Mucosa of descending colon (tissue), 3 donors: ENCODE data around the gene KRT4. TPM values are rescaled to one million over a fixed set of nuclear protein-coding genes. Genes with fewer than 3 reads are reported as not detected.

Experiments used
- ATAC-seq: fragments of 200-7000 bp; cut with Tn5 transposase; one replicate; pipeline ENCODE4 v1.9.1; 2020; ENCODE audit warnings: mild to moderate bottlenecking, moderate library complexity
- DNase-seq, 3 donors: peaks; one replicate each; pipeline ENCODE4 v3.0.0-alpha.2; 2020
- H3K36me3 ChIP-seq: fragments of 200-600 bp; one replicate; pipeline ENCODE4 v1.8.0; 2021; ENCODE audit warnings: low read depth, mild to moderate bottlenecking
- H3K4me1 ChIP-seq: fragments of 200-600 bp; one replicate; pipeline ENCODE4 v1.8.0; 2021; ENCODE audit warnings: low read depth, mild to moderate bottlenecking
- H3K4me3 ChIP-seq: fragments of 200-600 bp; one replicate; pipeline ENCODE4 v1.8.0; 2021; ENCODE audit warnings: mild to moderate bottlenecking
- H3K9me3 ChIP-seq: fragments of 200-600 bp; one replicate; pipeline ENCODE4 v1.8.0; 2021; ENCODE audit warnings: mild to moderate bottlenecking
- CTCF ChIP-seq: fragments of 200-600 bp; IDR thresholded peaks from one replicate; pipeline ENCODE4 v1.8.0; 2022; ENCODE audit warnings: antibody characterized with exemption, mild to moderate bottlenecking
- intact Hi-C, 2 donors: fragments of 100-400 bp; cut with DNase I in 1 of 2; cut with micrococcal nuclease in 1 of 2; formaldehyde crosslinking; loops; one replicate each; pipeline versions ENCODE4 v1.11.0 to v1.11.1; 2022; cut with DNase I, micrococcal nuclease
- total RNA-seq, 3 donors: library from RNA; stranded (reverse); fragmentation: NEBNext Ultra II Directional in 2 of 3; extraction: Animal tissue kit (Norgen Biotek cat#: 25700) in 2 of 3; gene quantifications; one replicate each; pipeline versions ENCODE4 v1.2.1 to v1.2.4, GENCODE V29; 2021 to 2023
- donor health status: DM: no; HTN: no; CAD: no; lungs with moderate emphysema.
- donor health status: DM: no; HTN: no; CAD: no.
- donor health status: DM: no; HTN: yes; CAD: no.

KRT4 gene
- total RNA-seq, 3 donors from 2014 or later: not detected

DNA sequence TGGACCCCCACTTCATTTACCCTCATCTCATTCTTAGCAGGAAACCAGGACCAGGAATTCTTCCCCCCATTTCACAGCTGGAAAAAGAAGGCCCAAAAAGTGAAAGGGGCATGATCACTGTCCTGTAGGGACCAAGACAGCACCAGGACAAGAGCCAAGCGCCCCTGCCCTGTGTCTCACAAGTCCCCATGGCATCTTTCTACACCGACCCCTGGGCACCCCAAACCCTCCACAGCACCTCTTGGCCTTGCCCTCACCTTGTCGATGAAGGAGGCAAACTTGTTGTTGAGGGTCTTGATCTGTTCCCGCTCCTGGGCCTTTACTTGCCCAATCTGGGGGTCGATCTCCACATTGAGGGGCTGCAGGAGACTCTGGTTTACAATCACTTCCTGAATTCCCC is 37.5 kb downstream of the KRT4 start:
- ATAC-seq: no peak
- DNase-seq: no peak
- intact Hi-C loops: no loop called here

GRCh38 chr12:52774629-52775250 is 39.2 kb downstream of the KRT4 start:
- no peaks in the 10 kb centered on the region for H3K4me1 ChIP-seq
- TF ChIP-seq CTCF: no peak
- H3K4me3 ChIP-seq: no peak overlapping the region
- intact Hi-C loops: no loop called here
- DNase-seq (no peak), ATAC-seq (no peak)
- no peaks in the 10 kb centered on the region for H3K36me3 ChIP-seq
- no peaks in the 10 kb centered on the region for H3K9me3 ChIP-seq

More for the DNA sequence above, 37.5 kb downstream of the KRT4 start:
- H3K4me1 ChIP-seq: no peaks in the 10 kb centered on the region
- TF ChIP-seq CTCF: no peak
- H3K9me3 ChIP-seq: no peaks in the 10 kb centered on the region
- no peaks in the 10 kb centered on the region for H3K36me3 ChIP-seq
- H3K4me3 ChIP-seq: no peak overlapping the region

DNA sequence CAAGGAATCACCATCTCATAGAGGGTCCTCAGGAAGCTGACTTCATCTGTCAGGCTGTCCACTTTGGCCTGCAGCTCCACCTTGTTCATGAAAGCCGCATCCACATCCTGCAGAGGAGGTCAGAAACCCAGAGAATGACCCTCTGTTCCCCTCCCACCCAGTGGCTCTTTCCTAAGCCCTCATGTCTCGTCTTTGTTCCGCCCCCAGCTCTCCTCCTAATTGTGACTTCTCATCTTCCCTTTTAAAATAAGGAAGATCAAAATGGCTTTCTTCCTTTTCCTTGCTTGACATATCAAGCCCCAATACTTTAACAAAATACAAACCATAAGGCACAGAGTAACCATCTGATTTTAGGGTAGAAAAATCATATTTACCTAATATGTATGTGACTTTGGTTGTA is 41.1 kb downstream of the KRT4 start:
- Histone ChIP-seq H3K4me1 (no peaks in the 10 kb centered on the region), H3K9me3 (no peaks in the 10 kb centered on the region), H3K4me3 (no peak overlapping the region), H3K36me3 (no peaks in the 10 kb centered on the region)
- TF ChIP-seq CTCF: no peak
- ATAC-seq (no peak), DNase-seq (no peak)
- intact Hi-C loops: no loop called here

- no peak for TF ChIP-seq CTCF
- H3K36me3 ChIP-seq: no peaks in the 10 kb centered on the region
- intact Hi-C loops: no loop called here
- DNase-seq (no peak), ATAC-seq (no peak)
- no peak overlapping the region for H3K4me3 ChIP-seq
- H3K9me3 ChIP-seq: no peaks in the 10 kb centered on the region
- no peaks in the 10 kb centered on the region for H3K4me1 ChIP-seq
These were observed 41.7 kb downstream of the KRT4 start for GRCh38 chr12:52772188-52772587.

DNA sequence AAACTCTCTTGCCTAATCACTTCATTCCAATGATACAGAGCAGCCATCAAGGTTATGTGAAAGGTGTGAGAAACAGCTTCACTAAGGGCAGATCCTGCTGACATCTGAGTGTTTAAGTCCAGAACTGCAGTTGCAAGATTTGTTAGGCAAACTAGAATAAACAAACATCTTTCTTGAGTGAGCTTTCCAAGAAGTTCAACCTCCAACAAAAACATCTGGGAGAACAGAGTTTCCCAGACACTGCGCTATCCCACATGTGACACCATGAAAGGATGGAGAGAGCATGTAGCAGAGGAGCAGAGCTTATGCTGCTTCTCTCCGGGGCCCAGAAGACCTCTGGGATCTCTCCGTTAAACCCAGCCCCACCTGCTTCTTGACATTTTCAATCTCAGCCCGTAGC is 42.4 kb downstream of the KRT4 start:
- Histone ChIP-seq H3K9me3 (no peaks in the 10 kb centered on the region), H3K4me3 (no peak overlapping the region), H3K4me1 (no peaks in the 10 kb centered on the region), H3K36me3 (no peaks in the 10 kb centered on the region)
- DNase-seq: no peak
- intact Hi-C loops: no loop called here
- TF ChIP-seq CTCF: no peak
- no peak for ATAC-seq

GRCh38 chr12:52771088-52771487 is 42.8 kb downstream of the KRT4 start:
- TF ChIP-seq CTCF: no peak
- intact Hi-C loops: no loop called here
- ATAC-seq (no peak), DNase-seq (no peak)
- Histone ChIP-seq H3K4me3 (no peak overlapping the region), H3K9me3 (no peaks in the 10 kb centered on the region), H3K4me1 (no peaks in the 10 kb centered on the region), H3K36me3 (no peaks in the 10 kb centered on the region)
